ENCODE results near the gene MAP2. TPM values are rescaled to one million over a fixed set of nuclear protein-coding genes. Genes with fewer than 3 reads are reported as not detected.

The MAP2 gene
- total RNA-seq, 1 experiment from 2014 or later, result 0.23 TPM

- no peak for DNase-seq (ENCODE audit: low read depth)
Measured at GRCh38 chr2:209529579-209529978, 105.7 kb downstream of the MAP2 start.

GRCh38 chr2:209532321-209532720 lies 108.5 kb downstream of the MAP2 start:
- no peak for DNase-seq (ENCODE audit: low read depth)

- DNase-seq (ENCODE audit: low read depth), result no peak
Measured at GRCh38 chr2:209533391-209533790, 109.5 kb downstream of the MAP2 start.

- no peak for DNase-seq (ENCODE audit: low read depth)
Measured at GRCh38 chr2:209534228-209534627, 110.4 kb downstream of the MAP2 start.

GRCh38 chr2:209536363-209536762 lies 112.5 kb downstream of the MAP2 start:
- no peak for DNase-seq (ENCODE audit: low read depth)

- DNase-seq (ENCODE audit: low read depth), result no peak
Measured at GRCh38 chr2:209547726-209548125, 123.9 kb downstream of the MAP2 start.

- DNase-seq (ENCODE audit: low read depth), result peak; percentile 16
Measured at GRCh38 chr2:209549589-209549988, 125.7 kb downstream of the MAP2 start.

GRCh38 chr2:209553913-209554312 lies 130.1 kb downstream of the MAP2 start:
- no peak for DNase-seq (ENCODE audit: low read depth)

- DNase-seq (ENCODE audit: low read depth), result peak; percentile 26
Measured at GRCh38 chr2:209556354-209556961, 132.6 kb downstream of the MAP2 start.

GRCh38 chr2:209560911-209561310 lies 137.1 kb downstream of the MAP2 start:
- DNase-seq (ENCODE audit: low read depth), result no peak

GRCh38 chr2:209563453-209563852 lies 139.6 kb downstream of the MAP2 start:
- no peak for DNase-seq (ENCODE audit: low read depth)

GRCh38 chr2:209564816-209565215 lies 141.0 kb downstream of the MAP2 start:
- DNase-seq (ENCODE audit: low read depth), result no peak

- DNase-seq (ENCODE audit: low read depth), result no peak
Measured at GRCh38 chr2:209565896-209566582, 142.2 kb downstream of the MAP2 start.

- no peak for DNase-seq (ENCODE audit: low read depth)
Measured at GRCh38 chr2:209570194-209570593, 146.3 kb downstream of the MAP2 start.

- no peak for DNase-seq (ENCODE audit: low read depth)
Measured at GRCh38 chr2:209574515-209574914, 150.7 kb downstream of the MAP2 start.

GRCh38 chr2:209577376-209578357 lies 153.8 kb downstream of the MAP2 start:
- peak; percentile 21 for DNase-seq (ENCODE audit: low read depth)

GRCh38 chr2:209578394-209579001 lies 154.7 kb downstream of the MAP2 start:
- peak; percentile 6 for DNase-seq (ENCODE audit: low read depth)

- peak; percentile 5 for DNase-seq (ENCODE audit: low read depth)
Measured at GRCh38 chr2:209579230-209579749, 155.4 kb downstream of the MAP2 start.

GRCh38 chr2:209581040-209581439 lies 157.2 kb downstream of the MAP2 start:
- no peak for DNase-seq (ENCODE audit: low read depth)

GRCh38 chr2:209582281-209582680 lies 158.4 kb downstream of the MAP2 start:
- DNase-seq (ENCODE audit: low read depth), result no peak

GRCh38 chr2:209584472-209584871 lies 160.6 kb downstream of the MAP2 start:
- DNase-seq (ENCODE audit: low read depth), result no peak

- DNase-seq (ENCODE audit: low read depth), result no peak
Measured at GRCh38 chr2:209584915-209585314, 161.1 kb downstream of the MAP2 start.

Measured in LHCN-M2 (cell line).